Peyer's patch (tissue), 4 donors: ENCODE data around the gene NCAPG. TPM values are rescaled to one million over a fixed set of nuclear protein-coding genes. Genes with fewer than 3 reads are reported as not detected.

ENCODE experiments used
- DNase-seq, 3 donors: peaks; one replicate each; pipeline ENCODE4 v3.0.0-alpha.2; 2017 to 2019
- H3K27ac ChIP-seq, 4 donors: fragments of 200-600 bp; sonication (generic); one replicate each; pipeline ENCODE4 v1.5.1; 2016 to 2019
- H3K27me3 ChIP-seq, 2 donors: fragments of 200-600 bp; sonication (generic); one replicate each; pipeline ENCODE4 v1.5.1; 2019
- H3K36me3 ChIP-seq, 3 donors: fragments of 200-600 bp; sonication (generic); one replicate each; pipeline ENCODE4 v1.5.1; 2016 to 2019
- H3K4me1 ChIP-seq, 4 donors: fragments of 200-600 bp; sonication (generic); one replicate each; pipeline ENCODE4 v1.5.1; 2016 to 2019
- H3K4me3 ChIP-seq, 4 donors: fragments of 200-600 bp; sonication (generic); 1 replicate in 3 of 4; 2 replicates in 1 of 4; pipeline ENCODE4 v1.5.1; 2016 to 2019; ENCODE audit warnings: mild to moderate bottlenecking in 1 of 4
- H3K9me3 ChIP-seq, 4 donors: fragments of 200-600 bp; sonication (generic); one replicate each; pipeline ENCODE4 v1.5.1; 2016 to 2019; ENCODE audit warnings: mild to moderate bottlenecking in 1 of 4
- CTCF ChIP-seq, 6 experiments: fragments of 450-650 bp in 4 of 6; fragments of 200-600 bp in 2 of 6; sonication (generic) in 1 of 6; IDR thresholded peaks; one replicate each; pipeline ENCODE4 v1.5.1; 2017 to 2019; ENCODE audit warnings: antibody characterized with exemption in 6 of 6, mild to moderate bottlenecking in 3 of 6, moderate library complexity in 1 of 6
- POLR2A ChIP-seq, 2 donors: fragments of 450-650 bp; IDR thresholded peaks; one replicate each; pipeline ENCODE4 v1.5.1; 2017; ENCODE audit warnings: antibody characterized with exemption in 2 of 2, mild to moderate bottlenecking in 2 of 2, moderate library complexity in 2 of 2
- total RNA-seq, 4 donors: library from RNA; depleted of rRNA; stranded (reverse); fragments of >200 nt; gene quantifications; one replicate each; pipeline ENCODE4 v1.1.0, GENCODE V29; 2016

NCAPG gene
- total RNA-seq, 4 donors from 2014 or later = 3.3 to 21.5 (median 3.5) TPM

- Histone ChIP-seq H3K36me3 (no peaks in the 10 kb centered on the region), H3K9me3 (no peaks in the 10 kb centered on the region), H3K4me1 (no peaks in the 10 kb centered on the region), H3K27ac (no peak overlapping the region), H3K4me3 (no peak overlapping the region), H3K27me3 (no peaks in the 10 kb centered on the region)
- TF ChIP-seq CTCF (IDR thresholded peaks at IDR 0.05) = no peak
- TF ChIP-seq POLR2A (IDR thresholded peaks at IDR 0.05) = no peak
- DNase-seq = no peak
Observed at GRCh38 chr4:17773135-17773698, 37.6 kb upstream of the NCAPG start.

- no peak for DNase-seq
- no peak for TF ChIP-seq CTCF (IDR thresholded peaks at IDR 0.05)
- TF ChIP-seq POLR2A (IDR thresholded peaks at IDR 0.05) = no peak
- Histone ChIP-seq H3K4me1 (peaks cover 0 to 18% (median 4%) of the 10 kb centered on the region in 4 donors), H3K36me3 (no peaks in the 10 kb centered on the region), H3K27ac (no peak overlapping the region), H3K27me3 (peaks cover 0 to 10% of the 10 kb centered on the region in 2 donors), H3K9me3 (no peaks in the 10 kb centered on the region), H3K4me3 (no peak overlapping the region)
Observed at GRCh38 chr4:17778431-17778830, 32.3 kb upstream of the NCAPG start.

- no peak for DNase-seq
- peaks cover 0 to 10% of the 10 kb centered on the region in 2 donors for H3K27me3 ChIP-seq
- H3K27ac ChIP-seq = no peak overlapping the region
- H3K9me3 ChIP-seq = no peaks in the 10 kb centered on the region
- H3K4me3 ChIP-seq = peak overlapping the region in 3 of 4 donors; percentile 18 to 38 (median 38)
- H3K36me3 ChIP-seq = no peaks in the 10 kb centered on the region
- H3K4me1 ChIP-seq = peaks cover 0 to 18% (median 4%) of the 10 kb centered on the region in 4 donors
- no peak for TF ChIP-seq POLR2A (IDR thresholded peaks at IDR 0.05)
- no peak for TF ChIP-seq CTCF (IDR thresholded peaks at IDR 0.05)
Observed at GRCh38 chr4:17780501-17781299, 30.1 kb upstream of the NCAPG start.

GRCh38 chr4:17781300-17782287 lies 29.2 kb upstream of the NCAPG start, which contains the start of gene FAM184B:
Gene FAM184B, minus strand, starts transcription at chr4:17781621. Its CDS starts 322 bp downstream, at chr4:17781299.
- Histone ChIP-seq H3K4me1 (peaks cover 0 to 18% (median 4%) of the 10 kb centered on the region in 4 donors), H3K36me3 (no peaks in the 10 kb centered on the region), H3K9me3 (no peaks in the 10 kb centered on the region), H3K4me3 (peak within 1 kb of the TSS in 3 of 4 donors; percentile 18 to 38 (median 38)), H3K27me3 (peaks cover 0 to 10% of the 10 kb centered on the region in 2 donors), H3K27ac (no peak within 1 kb of the TSS)
- no peak for DNase-seq
- TF ChIP-seq POLR2A (IDR thresholded peaks at IDR 0.05) = no peak
- TF ChIP-seq CTCF (IDR thresholded peaks at IDR 0.05) = no peak

- Histone ChIP-seq H3K36me3 (no peaks in the 10 kb centered on the region), H3K27ac (no peak overlapping the region), H3K4me1 (peaks cover 0 to 14% (median 4%) of the 10 kb centered on the region in 4 donors), H3K27me3 (peaks cover 0 to 7% of the 10 kb centered on the region in 2 donors), H3K9me3 (no peaks in the 10 kb centered on the region), H3K4me3 (no peak overlapping the region)
- no peak for TF ChIP-seq CTCF (IDR thresholded peaks at IDR 0.05)
- TF ChIP-seq POLR2A (IDR thresholded peaks at IDR 0.05) = no peak
- DNase-seq = no peak
Observed at GRCh38 chr4:17785858-17786257, 24.9 kb upstream of the NCAPG start.
